Measurements from ENCODE around the gene ASB18.

- TF ChIP-seq CTCF (IDR thresholded peaks at IDR 0.05; ENCODE audit: low read length): no peak
- no peak for TF ChIP-seq EZH2 (IDR thresholded peaks at IDR 0.05; ENCODE audit: borderline replicate concordance, low read length)
Observed at GRCh38 chr2:236163471-236164200, 100.6 kb downstream of the ASB18 start.

Measured in OCI-LY1 (cell line).